ENCODE results near the gene TEDC1.
A peak's percentile ranks its signal among the peaks of the same experiment; 100 is the strongest.

TEDC1 gene

GRCh38 chr14:105472486-105472991 lies 18.5 kb upstream of the TEDC1 start:
- ATAC-seq, result no peak
- TF ChIP-seq RARB (CRISPR knock-in tag; IDR thresholded peaks at IDR 0.05), result no peak
- no peak for TF ChIP-seq ZNF565 (CRISPR knock-in tag; conservative IDR thresholded peaks at IDR 0.05; ENCODE audit: low read depth)
- no peak for TF ChIP-seq CSRNP3 (CRISPR knock-in tag; IDR thresholded peaks at IDR 0.05)
- TF ChIP-seq ZFP30 (CRISPR knock-in tag; IDR thresholded peaks at IDR 0.05), result no peak
- TF ChIP-seq CSDC2 (CRISPR knock-in tag; IDR thresholded peaks at IDR 0.05), result no peak
- TF ChIP-seq TOX (CRISPR knock-in tag; IDR thresholded peaks at IDR 0.05; ENCODE audit: borderline replicate concordance), result no peak
- no peak for TF ChIP-seq PATZ1 (CRISPR knock-in tag; IDR thresholded peaks at IDR 0.05; ENCODE audit: borderline replicate concordance)
- TF ChIP-seq ZC3H10 (CRISPR knock-in tag; IDR thresholded peaks at IDR 0.05), result no peak

GRCh38 chr14:105473033-105473676 lies 17.9 kb upstream of the TEDC1 start:
- ATAC-seq, result no peak; the same call in 2 of the 3 replicates
- TF ChIP-seq TOX (CRISPR knock-in tag; IDR thresholded peaks at IDR 0.05; ENCODE audit: borderline replicate concordance), result no peak
- TF ChIP-seq CREB5 (CRISPR knock-in tag; IDR thresholded peaks at IDR 0.05; ENCODE audit: low read depth), result no peak
- TF ChIP-seq ZFP30 (CRISPR knock-in tag; IDR thresholded peaks at IDR 0.05), result no peak
- TF ChIP-seq OSR1 (CRISPR knock-in tag; IDR thresholded peaks at IDR 0.05), result no peak
- no peak for TF ChIP-seq RARB (CRISPR knock-in tag; IDR thresholded peaks at IDR 0.05)
- TF ChIP-seq BACH2 (CRISPR knock-in tag; IDR thresholded peaks at IDR 0.05; ENCODE audit: borderline replicate concordance), result no peak
- no peak for TF ChIP-seq PATZ1 (CRISPR knock-in tag; IDR thresholded peaks at IDR 0.05; ENCODE audit: borderline replicate concordance)
- TF ChIP-seq ZNF565 (CRISPR knock-in tag; conservative IDR thresholded peaks at IDR 0.05; ENCODE audit: low read depth), result no peak
- TF ChIP-seq TCF4 (CRISPR knock-in tag; IDR thresholded peaks at IDR 0.05; ENCODE audit: borderline replicate concordance), result no peak
- TF ChIP-seq SNAI2 (CRISPR knock-in tag; IDR thresholded peaks at IDR 0.05), result no peak
- no peak for TF ChIP-seq ZNF8 (CRISPR knock-in tag; IDR thresholded peaks at IDR 0.05)
- TF ChIP-seq ESRRG (CRISPR knock-in tag; IDR thresholded peaks at IDR 0.05), result no peak
- no peak for TF ChIP-seq ZNF70 (CRISPR knock-in tag; IDR thresholded peaks at IDR 0.05)
- no peak for TF ChIP-seq ZC3H10 (CRISPR knock-in tag; IDR thresholded peaks at IDR 0.05)

- peak; percentile 66 for ATAC-seq
Observed at GRCh38 chr14:105473677-105474482, 17.2 kb upstream of the TEDC1 start.

More at GRCh38 chr14:105473677-105474482, 17.2 kb upstream of the TEDC1 start:
- TF ChIP-seq PATZ1 (CRISPR knock-in tag; IDR thresholded peaks at IDR 0.05; ENCODE audit: borderline replicate concordance) (peak; percentile 20; the same call in 1 of the 2 replicates), GLIS3 (CRISPR knock-in tag; IDR thresholded peaks at IDR 0.05) (no peak), TSHZ2 (CRISPR knock-in tag; IDR thresholded peaks at IDR 0.05) (no peak)

All from SK-N-SH treated with all-trans-retinoic acid at 6 μM for 48 hours (cell line).